Heart left ventricle (tissue), 16 donors: ENCODE results near the gene PSMC4. TPM values are rescaled to one million over a fixed set of nuclear protein-coding genes. Genes with fewer than 3 reads are reported as not detected.

Experiments used
- ATAC-seq, 4 donors: fragments of 200-7000 bp; cut with Tn5 transposase; one replicate each; pipeline ENCODE4 v1.9.1; 2020 to 2022; ENCODE audit warnings: moderate library complexity in 4 of 4, mild to moderate bottlenecking in 3 of 4, moderate number of reproducible peaks in 1 of 4
- DNase-seq, 5 donors: peaks; one replicate each; pipeline ENCODE4 v3.0.0-alpha.2; 2020
- H3K27ac ChIP-seq, 12 donors: fragments of 200-600 bp; sonication (generic) in 4 of 12; one replicate each; pipeline versions ENCODE4 v1.5.0 to v1.8.0; 2016 to 2022; ENCODE audit warnings: mild to moderate bottlenecking in 2 of 12
- H3K27me3 ChIP-seq, 9 donors: fragments of 200-600 bp; sonication (generic) in 2 of 9; one replicate each; pipeline versions ENCODE4 v1.5.1 to v1.8.0; 2016 to 2022; ENCODE audit warnings: mild to moderate bottlenecking in 3 of 9
- H3K36me3 ChIP-seq, 9 donors: fragments of 200-600 bp; sonication (generic) in 2 of 9; one replicate each; pipeline versions ENCODE4 v1.5.0 to v1.8.0; 2018 to 2022; ENCODE audit warnings: mild to moderate bottlenecking in 2 of 9
- H3K4me1 ChIP-seq, 12 donors: fragments of 200-600 bp; sonication (generic) in 4 of 12; one replicate each; pipeline versions ENCODE4 v1.5.0 to v1.8.0; 2016 to 2022; ENCODE audit warnings: mild to moderate bottlenecking in 3 of 12
- H3K4me3 ChIP-seq, 12 donors: fragments of 200-600 bp; sonication (generic) in 4 of 12; one replicate each; pipeline versions ENCODE4 v1.5.0 to v1.8.0; 2017 to 2022; ENCODE audit warnings: mild to moderate bottlenecking in 9 of 12, moderate library complexity in 4 of 12
- H3K9me3 ChIP-seq, 12 donors: fragments of 200-600 bp; sonication (generic) in 4 of 12; one replicate each; pipeline versions ENCODE4 v1.5.0 to v1.8.0; 2016 to 2022; ENCODE audit warnings: mild to moderate bottlenecking in 1 of 12
- CTCF ChIP-seq, 12 donors: fragments of 200-600 bp; sonication (generic) in 4 of 12; IDR thresholded peaks; one replicate each; pipeline versions ENCODE4 v1.5.0 to v1.8.0; 2018 to 2022; ENCODE audit warnings: antibody characterized with exemption in 12 of 12, mild to moderate bottlenecking in 5 of 12
- POLR2A ChIP-seq, 2 donors: fragments of 450-650 bp; IDR thresholded peaks; one replicate each; pipeline ENCODE4 v1.6.1; 2017; ENCODE audit warnings: antibody characterized with exemption in 2 of 2, mild to moderate bottlenecking in 2 of 2, moderate library complexity in 2 of 2
- WGBS, 4 donors: extraction: QIAGEN DNeasy Blood & Tissue Kit in 2 of 4; methylation state at CpG; one replicate each; pipeline versions ENCODE4 v1.1.5 to v1.1.7; 2013 to 2018; 5-methylcytosine and 5-hydroxymethylcytosine counted together
- intact Hi-C, 10 donors: fragments of 100-400 bp; cut with DNase I; formaldehyde crosslinking; loops; one replicate each; pipeline versions ENCODE4 v1.11.1 to v1.14.2; 2022
- polyA plus RNA-seq, 2 donors: library from polyadenylated mRNA; stranded (reverse); fragments of 200-250 nt; gene quantifications; one replicate each; pipeline ENCODE4 v1.2.3, GENCODE V29; 2013
- total RNA-seq, 9 donors: library from RNA; depleted of rRNA in 2 of 9; stranded (reverse); fragments of >200 nt in 2 of 9; fragmentation: NEBNext Ultra II Directional in 3 of 9; extraction: Animal tissue kit (Norgen Biotek cat#: 25700) in 3 of 9; gene quantifications; one replicate each; pipeline versions ENCODE4 v1.1.0 to v1.2.4, GENCODE V29; 2016 to 2023
- donor health status: ischemic (EF 13 %, LVEDD 7.1; RV severe dilation, severe dysfunction).
- donor health status: healthy with polysubstance abuse.
- donor health status: DM: no; HTN: yes; CAD: no.
- donor health status: DM: no; HTN: no; CAD: no.
- donor health status: ischemic (EF 25% LVEDD 6.9; RV normal size, moderate dysfunction).
- donor health status: ischemic (EF 25% LVEDD 5.7; RV mildly dilated, moderate dysfunction).
- donor health status: healthy.
- donor health status: DM: yes; HTN: yes; CAD: no.
- donor health status: ischemic (EF 35%, LVEDD 5.7; RV mildly dilated, moderate dysfunction).
- donor health status: nonischemic (EF 11% LVEDD 7.7; RV severe dilation, severe dysfunction).
- donor health status: DM: yes; HTN: yes; CAD: no.
- donor health status: PGD.
- donor health status: ischemic (EF 29% LVEDD 5.4; RV normal size, mild dysfunction).
- donor health status: nonischemic (EF 23%, LVEDD 6.1; RV moderate dilation, normal function).

The PSMC4 gene
- total and polyA plus RNA-seq, 11 donors: 58.5 to 120 (median 78.6) TPM

GRCh38 chr19:39987167-39987566 lies 16.2 kb downstream of the PSMC4 start:
- H3K9me3 ChIP-seq: peaks cover 0 to 53% (median 18%) of the 10 kb centered on the region in 12 donors
- H3K27ac ChIP-seq: no peak overlapping the region
- H3K4me3 ChIP-seq: no peak overlapping the region
- peaks cover 0 to 17% (median 13%) of the 10 kb centered on the region in 9 donors for H3K36me3 ChIP-seq
- DNase-seq (no peak), ATAC-seq (no peak)
- intact Hi-C loops: no loop called here
- H3K4me1 ChIP-seq: peaks cover 0 to 6% (median 0%) of the 10 kb centered on the region in 12 donors
- H3K27me3 ChIP-seq: no peaks in the 10 kb centered on the region
- TF ChIP-seq POLR2A (IDR thresholded peaks at IDR 0.05): no peak
- TF ChIP-seq CTCF (IDR thresholded peaks at IDR 0.05): no peak

- peaks cover 0 to 53% (median 18%) of the 10 kb centered on the region in 12 donors for H3K9me3 ChIP-seq
Observed at GRCh38 chr19:39987596-39987995, 16.6 kb downstream of the PSMC4 start.

GRCh38 chr19:39993605-39994004 lies 22.6 kb downstream of the PSMC4 start:
- 98 to 100% (median 99%) methylated on average over 1 of the region's 1 CpG for WGBS, 4 donors
- Histone ChIP-seq H3K27ac (no peak overlapping the region), H3K36me3 (peaks cover 0 to 4% (median 0%) of the 10 kb centered on the region in 9 donors), H3K4me1 (peaks cover 0 to 22% (median 15%) of the 10 kb centered on the region in 12 donors), H3K9me3 (peaks cover 0 to 12% (median 2%) of the 10 kb centered on the region in 12 donors), H3K4me3 (no peak overlapping the region), H3K27me3 (no peaks in the 10 kb centered on the region)
- no peak for ATAC-seq
- DNase-seq: no peak
- no peak for TF ChIP-seq POLR2A (IDR thresholded peaks at IDR 0.05)
- TF ChIP-seq CTCF (IDR thresholded peaks at IDR 0.05): no peak
- intact Hi-C loops: no loop called here

More at GRCh38 chr19:39987596-39987995, 16.6 kb downstream of the PSMC4 start:
- 88 to 100% (median 94%) methylated on average over 1 of the region's 1 CpG for whole genome bisulfite sequencing, 4 donors
- no peak overlapping the region for H3K27ac ChIP-seq
- intact Hi-C loops: no loop called here
- TF ChIP-seq CTCF (IDR thresholded peaks at IDR 0.05) (no peak), POLR2A (IDR thresholded peaks at IDR 0.05) (no peak)
- no peak for ATAC-seq
- no peak for DNase-seq
- H3K27me3 ChIP-seq: no peaks in the 10 kb centered on the region
- H3K36me3 ChIP-seq: peaks cover 0 to 12% (median 9%) of the 10 kb centered on the region in 9 donors
- H3K4me3 ChIP-seq: no peak overlapping the region
- H3K4me1 ChIP-seq: peaks cover 0 to 6% (median 0%) of the 10 kb centered on the region in 12 donors

- no peak for DNase-seq
- TF ChIP-seq CTCF (IDR thresholded peaks at IDR 0.05) (no peak), POLR2A (IDR thresholded peaks at IDR 0.05) (no peak)
- Histone ChIP-seq H3K27ac (no peak overlapping the region), H3K27me3 (no peaks in the 10 kb centered on the region), H3K4me1 (peaks cover 0 to 22% (median 15%) of the 10 kb centered on the region in 12 donors), H3K4me3 (no peak overlapping the region), H3K9me3 (peaks cover 0 to 12% (median 2%) of the 10 kb centered on the region in 12 donors), H3K36me3 (peaks cover 0 to 11% (median 0%) of the 10 kb centered on the region in 9 donors)
- no peak for ATAC-seq
- intact Hi-C loops: no loop called here
Observed at GRCh38 chr19:39994361-39994760, 23.4 kb downstream of the PSMC4 start.
